Lower leg skin (tissue), 3 donors: Measurements from ENCODE around the gene TPMT.

Experiments used
- POLR2A ChIP-seq, 2 donors: fragments of 450-650 bp; IDR thresholded peaks; one replicate each; pipeline ENCODE4 v1.6.1; 2016 to 2017; ENCODE audit warnings: antibody characterized with exemption in 2 of 2, mild to moderate bottlenecking in 1 of 2, moderate library complexity in 1 of 2
- TF ChIP-seq, protein P1 (sequence below), 3 donors: fragments of 450-650 bp; IDR thresholded peaks; one replicate each; pipeline ENCODE4 v1.5.1; 2016; ENCODE audit warnings: antibody characterized with exemption in 3 of 3, mild to moderate bottlenecking in 3 of 3, moderate library complexity in 2 of 3

DNA sequence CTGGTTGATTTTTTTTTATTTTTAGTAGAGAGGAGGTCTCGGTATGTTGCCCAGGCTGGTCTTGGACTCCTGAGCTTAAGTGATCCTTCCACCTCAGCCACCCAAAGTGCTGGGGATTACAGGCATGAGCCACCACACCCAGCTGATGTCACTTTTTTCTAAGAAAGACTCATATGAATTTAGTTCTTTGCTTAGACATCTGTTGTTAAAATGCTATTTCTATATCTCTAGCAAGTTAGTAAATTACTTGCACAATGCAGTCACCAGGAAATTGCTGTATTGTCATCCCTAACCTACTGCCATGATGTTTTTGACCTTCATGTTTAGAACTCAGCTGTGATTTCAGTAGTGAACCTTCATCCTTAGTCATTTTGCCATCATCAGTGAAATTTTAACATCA is 6.0 kb upstream of the TPMT start:
- TF ChIP-seq, protein P1, sequence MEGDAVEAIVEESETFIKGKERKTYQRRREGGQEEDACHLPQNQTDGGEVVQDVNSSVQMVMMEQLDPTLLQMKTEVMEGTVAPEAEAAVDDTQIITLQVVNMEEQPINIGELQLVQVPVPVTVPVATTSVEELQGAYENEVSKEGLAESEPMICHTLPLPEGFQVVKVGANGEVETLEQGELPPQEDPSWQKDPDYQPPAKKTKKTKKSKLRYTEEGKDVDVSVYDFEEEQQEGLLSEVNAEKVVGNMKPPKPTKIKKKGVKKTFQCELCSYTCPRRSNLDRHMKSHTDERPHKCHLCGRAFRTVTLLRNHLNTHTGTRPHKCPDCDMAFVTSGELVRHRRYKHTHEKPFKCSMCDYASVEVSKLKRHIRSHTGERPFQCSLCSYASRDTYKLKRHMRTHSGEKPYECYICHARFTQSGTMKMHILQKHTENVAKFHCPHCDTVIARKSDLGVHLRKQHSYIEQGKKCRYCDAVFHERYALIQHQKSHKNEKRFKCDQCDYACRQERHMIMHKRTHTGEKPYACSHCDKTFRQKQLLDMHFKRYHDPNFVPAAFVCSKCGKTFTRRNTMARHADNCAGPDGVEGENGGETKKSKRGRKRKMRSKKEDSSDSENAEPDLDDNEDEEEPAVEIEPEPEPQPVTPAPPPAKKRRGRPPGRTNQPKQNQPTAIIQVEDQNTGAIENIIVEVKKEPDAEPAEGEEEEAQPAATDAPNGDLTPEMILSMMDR (IDR thresholded peaks at IDR 0.05): no peak
- TF ChIP-seq POLR2A (IDR thresholded peaks at IDR 0.05): no peak
